ENCODE data around the gene SLC24A3.

Gene SLC24A3

GRCh38 chr20:19697415-19697814 is 485.0 kb downstream of the SLC24A3 start:
- no peak for DNase-seq (ENCODE audit: low read depth in 2 of 3, low spot score in 1 of 3)

- DNase-seq (ENCODE audit: low read depth in 2 of 3, low spot score in 1 of 3): no peak
Measured at GRCh38 chr20:19699180-19699971, 486.9 kb downstream of the SLC24A3 start.

GRCh38 chr20:19701429-19701828 is 489.0 kb downstream of the SLC24A3 start:
- DNase-seq (ENCODE audit: low read depth in 2 of 3, low spot score in 1 of 3): no peak

- no peak for DNase-seq (ENCODE audit: low read depth in 2 of 3, low spot score in 1 of 3)
Measured at GRCh38 chr20:19706463-19706862, 494.0 kb downstream of the SLC24A3 start.

GRCh38 chr20:19709635-19710335 is 497.3 kb downstream of the SLC24A3 start:
- DNase-seq (ENCODE audit: low read depth in 2 of 3, low spot score in 1 of 3): no peak

GRCh38 chr20:19710336-19711120 is 498.1 kb downstream of the SLC24A3 start:
- no peak for DNase-seq (ENCODE audit: low read depth in 2 of 3, low spot score in 1 of 3)

GRCh38 chr20:19711126-19711525 is 498.7 kb downstream of the SLC24A3 start:
- no peak for DNase-seq (ENCODE audit: low read depth in 2 of 3, low spot score in 1 of 3)

- no peak for DNase-seq (ENCODE audit: low read depth in 2 of 3, low spot score in 1 of 3)
Measured at GRCh38 chr20:19712721-19713260, 500.3 kb downstream of the SLC24A3 start.

- no peak for DNase-seq (ENCODE audit: low read depth in 2 of 3, low spot score in 1 of 3)
Measured at GRCh38 chr20:19713822-19714578, 501.6 kb downstream of the SLC24A3 start.

- no peak for DNase-seq (ENCODE audit: low read depth in 2 of 3, low spot score in 1 of 3)
Measured at GRCh38 chr20:19714579-19714840, 502.1 kb downstream of the SLC24A3 start.

- DNase-seq (ENCODE audit: low read depth in 2 of 3, low spot score in 1 of 3): no peak
Measured at GRCh38 chr20:19715986-19716385, 503.5 kb downstream of the SLC24A3 start.

- DNase-seq (ENCODE audit: low read depth in 2 of 3, low spot score in 1 of 3): no peak
Measured at GRCh38 chr20:19718880-19719279, 506.4 kb downstream of the SLC24A3 start.

GRCh38 chr20:19720991-19721390 is 508.5 kb downstream of the SLC24A3 start:
- no peak for DNase-seq (ENCODE audit: low read depth in 2 of 3, low spot score in 1 of 3)

GRCh38 chr20:19723051-19723450 is 510.6 kb downstream of the SLC24A3 start:
- DNase-seq (ENCODE audit: low read depth in 2 of 3, low spot score in 1 of 3): no peak

- DNase-seq (ENCODE audit: low read depth in 2 of 3, low spot score in 1 of 3): no peak
Measured at GRCh38 chr20:19723813-19724430, 511.5 kb downstream of the SLC24A3 start.

- no peak for DNase-seq (ENCODE audit: low read depth in 2 of 3, low spot score in 1 of 3)
Measured at GRCh38 chr20:19725373-19725772, 512.9 kb downstream of the SLC24A3 start.

GRCh38 chr20:19725814-19726525 is 513.5 kb downstream of the SLC24A3 start:
- DNase-seq (ENCODE audit: low read depth in 2 of 3, low spot score in 1 of 3): no peak

- no peak for DNase-seq (ENCODE audit: low read depth in 2 of 3, low spot score in 1 of 3)
Measured at GRCh38 chr20:19727251-19727847, 514.9 kb downstream of the SLC24A3 start.

GRCh38 chr20:19729672-19730071 is 517.2 kb downstream of the SLC24A3 start:
- no peak for DNase-seq (ENCODE audit: low read depth in 2 of 3, low spot score in 1 of 3)

GRCh38 chr20:19730706-19731105 is 518.3 kb downstream of the SLC24A3 start:
- DNase-seq (ENCODE audit: low read depth in 2 of 3, low spot score in 1 of 3): no peak

Measured in stimulated activated CD4-positive, alpha-beta T cell treated with anti-CD3 and anti-CD28 coated beads, Interleukin-12 subunit alpha, Interleukin-12 subunit beta, amount 100 ng/mL, for 48 hours (primary cell).